MCF 10A (cell line): ENCODE measurements around the gene SESN1. TPM values are rescaled to one million over a fixed set of nuclear protein-coding genes. Genes with fewer than 3 reads are reported as not detected.

ENCODE experiments used
- BruUV-seq: library from RNA; stranded (reverse); fragments of 400-500 nt; replicated peaks from 2 replicates; lab custom pipeline; 2021; lab: Mats Ljungman, UMichigan
- CTCF ChIA-PET: fragments of 300-600 bp; sonication (Branson Sonifier 250); formaldehyde crosslinking; extraction: SDS; loops from one replicate; lab custom pipeline; 2021; ENCODE audit warnings: antibody characterized with exemption, inconsistent platforms; lab: Yijun Ruan, JAX
- POLR2A ChIA-PET: fragments of 300-600, 350-650 bp; sonication (Branson Sonifier 250); formaldehyde crosslinking; extraction: SDS; loops from one replicate; lab custom pipeline; 2020; ENCODE audit warnings: antibody characterized with exemption, inconsistent platforms; lab: Yijun Ruan, JAX
- DNase-seq: peaks from one replicate; pipeline ENCODE4 v3.0.0-alpha.2; 2018; ENCODE audit not compliant: unreplicated experiment
- H3K27ac Mint-ChIP-seq: one replicate; pipeline ENCODE4 v1.8.0; 2022; ENCODE audit warnings: mild to moderate bottlenecking, low read depth, mixed read lengths; ENCODE audit not compliant: unreplicated experiment
- H3K27me3 Mint-ChIP-seq: one replicate; pipeline ENCODE4 v1.8.0; 2022; ENCODE audit warnings: mixed read lengths; ENCODE audit not compliant: insufficient read depth, unreplicated experiment
- H3K36me3 Mint-ChIP-seq: one replicate; pipeline ENCODE4 v1.8.0; 2022; ENCODE audit warnings: mild to moderate bottlenecking, moderate library complexity, mixed read lengths; ENCODE audit not compliant: insufficient read depth, unreplicated experiment
- H3K4me1 Mint-ChIP-seq: one replicate; pipeline ENCODE4 v1.8.0; 2022; ENCODE audit warnings: mixed read lengths; ENCODE audit not compliant: insufficient read depth, unreplicated experiment
- H3K4me3 Mint-ChIP-seq: one replicate; pipeline ENCODE4 v1.8.0; 2022; ENCODE audit warnings: mild to moderate bottlenecking, moderate library complexity, mixed read lengths; ENCODE audit not compliant: unreplicated experiment
- H3K9me3 Mint-ChIP-seq: one replicate; pipeline ENCODE4 v1.8.0; 2022; ENCODE audit warnings: mixed read lengths; ENCODE audit not compliant: unreplicated experiment
- intact Hi-C: fragments of 100-400 bp; cut with micrococcal nuclease; formaldehyde crosslinking; loops from 2 replicates; pipeline ENCODE4 v1.14.1; 2022
- total RNA-seq: library from RNA; stranded (reverse); gene quantifications from 2 replicates; pipeline ENCODE4 v1.2.3, GENCODE V29; 2022
- TF ChIP-seq, protein P1 (sequence below): fragments of 200-600 bp; IDR thresholded peaks from one replicate; pipeline ENCODE4 v1.8.0; 2022; ENCODE audit warnings: antibody characterized with exemption, mild to moderate bottlenecking; ENCODE audit not compliant: unreplicated experiment

Gene SESN1
- total RNA-seq, 1 experiment from 2014 or later = 23.0 TPM

DNA sequence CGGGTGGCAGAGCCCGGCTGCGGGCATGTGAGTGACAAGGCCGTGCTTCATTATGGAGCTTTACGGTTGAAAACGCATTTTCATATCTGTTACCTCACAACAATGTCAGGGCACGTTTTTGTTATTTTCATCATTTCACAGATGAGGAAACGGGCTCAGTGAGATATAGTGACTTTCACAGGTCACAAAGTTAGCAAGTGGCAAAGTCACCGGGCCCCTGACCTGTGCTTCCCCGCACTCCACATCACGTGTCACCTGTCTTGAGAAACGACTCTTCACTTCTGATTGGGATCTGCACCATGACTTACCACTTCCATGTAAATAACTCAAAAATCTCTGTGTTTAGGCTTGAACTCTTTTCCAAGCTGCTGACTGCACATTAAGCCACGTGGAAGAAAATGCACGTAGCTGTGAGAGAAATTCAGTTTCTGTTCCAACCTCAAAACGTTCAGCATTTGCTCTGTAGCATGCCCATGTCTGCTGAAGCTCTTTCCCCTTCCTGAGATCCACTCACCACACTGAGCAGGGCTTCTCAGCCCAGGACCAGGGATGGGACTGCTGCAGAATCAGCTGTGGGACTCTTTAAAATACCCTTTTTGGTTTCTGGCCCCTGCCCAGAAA, 139.2 kb downstream of the SESN1 start:
- Mint-ChIP-seq H3K27ac (no peak overlapping the region), H3K36me3 (no peaks in the 10 kb centered on the region), H3K4me1 (peaks cover 21% of the 10 kb centered on the region), H3K9me3 (no peaks in the 10 kb centered on the region), H3K27me3 (no peaks in the 10 kb centered on the region), H3K4me3 (no peak overlapping the region)
- no peak for DNase-seq
- CTCF ChIA-PET = interaction anchor here (0.6 to 1.1 kb wide), 4 partner anchors 15 to 344 kb away, joined by 3 to 5 read pairs (median 3); no protein-coding TSS in a partner anchor
- POLR2A ChIA-PET = interaction anchor here (0.6 to 0.7 kb wide), 2 partner anchors 40 to 403 kb away, joined by 3 to 4 read pairs; no protein-coding TSS in a partner anchor
- TF ChIP-seq, protein P1, sequence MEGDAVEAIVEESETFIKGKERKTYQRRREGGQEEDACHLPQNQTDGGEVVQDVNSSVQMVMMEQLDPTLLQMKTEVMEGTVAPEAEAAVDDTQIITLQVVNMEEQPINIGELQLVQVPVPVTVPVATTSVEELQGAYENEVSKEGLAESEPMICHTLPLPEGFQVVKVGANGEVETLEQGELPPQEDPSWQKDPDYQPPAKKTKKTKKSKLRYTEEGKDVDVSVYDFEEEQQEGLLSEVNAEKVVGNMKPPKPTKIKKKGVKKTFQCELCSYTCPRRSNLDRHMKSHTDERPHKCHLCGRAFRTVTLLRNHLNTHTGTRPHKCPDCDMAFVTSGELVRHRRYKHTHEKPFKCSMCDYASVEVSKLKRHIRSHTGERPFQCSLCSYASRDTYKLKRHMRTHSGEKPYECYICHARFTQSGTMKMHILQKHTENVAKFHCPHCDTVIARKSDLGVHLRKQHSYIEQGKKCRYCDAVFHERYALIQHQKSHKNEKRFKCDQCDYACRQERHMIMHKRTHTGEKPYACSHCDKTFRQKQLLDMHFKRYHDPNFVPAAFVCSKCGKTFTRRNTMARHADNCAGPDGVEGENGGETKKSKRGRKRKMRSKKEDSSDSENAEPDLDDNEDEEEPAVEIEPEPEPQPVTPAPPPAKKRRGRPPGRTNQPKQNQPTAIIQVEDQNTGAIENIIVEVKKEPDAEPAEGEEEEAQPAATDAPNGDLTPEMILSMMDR = no peak
- intact Hi-C loops = no loop called here
- BruUV-seq = no TSS peak

DNA sequence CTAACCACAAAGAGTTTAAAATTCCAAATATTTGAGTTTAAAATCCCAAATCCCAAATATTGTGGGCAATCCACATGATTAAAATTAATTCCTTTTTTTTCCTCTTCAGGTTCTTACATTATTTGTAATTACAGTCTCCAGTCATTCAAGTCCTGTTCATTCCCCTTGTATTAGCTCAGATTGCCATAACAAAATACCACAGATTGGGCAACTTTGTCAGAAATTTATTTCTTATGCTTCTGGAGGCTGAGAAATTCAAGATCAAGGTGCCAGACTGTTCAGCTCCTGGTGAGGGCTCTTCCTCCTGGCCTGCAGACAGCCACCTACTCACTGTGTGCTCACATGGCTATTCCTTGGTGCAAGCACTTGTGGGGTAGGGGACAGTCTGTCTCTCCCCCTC, 141.0 kb downstream of the SESN1 start:
- peaks cover 17% of the 10 kb centered on the region for H3K4me1 Mint-ChIP-seq
- ChIA-PET CTCF (no interaction called here), POLR2A (interaction anchor here (0.7 to 1.6 kb wide), 2 partner anchors 8 to 12 kb away, joined by 4 to 5 read pairs; no protein-coding TSS in a partner anchor)
- TF ChIP-seq, protein P1 = no peak
- no peaks in the 10 kb centered on the region for H3K27me3 Mint-ChIP-seq
- no TSS peak for BruUV-seq
- DNase-seq = no peak
- H3K4me3 Mint-ChIP-seq = no peak overlapping the region
- H3K36me3 Mint-ChIP-seq = no peaks in the 10 kb centered on the region
- no peaks in the 10 kb centered on the region for H3K9me3 Mint-ChIP-seq
- intact Hi-C loops = no loop called here
- no peak overlapping the region for H3K27ac Mint-ChIP-seq

DNA sequence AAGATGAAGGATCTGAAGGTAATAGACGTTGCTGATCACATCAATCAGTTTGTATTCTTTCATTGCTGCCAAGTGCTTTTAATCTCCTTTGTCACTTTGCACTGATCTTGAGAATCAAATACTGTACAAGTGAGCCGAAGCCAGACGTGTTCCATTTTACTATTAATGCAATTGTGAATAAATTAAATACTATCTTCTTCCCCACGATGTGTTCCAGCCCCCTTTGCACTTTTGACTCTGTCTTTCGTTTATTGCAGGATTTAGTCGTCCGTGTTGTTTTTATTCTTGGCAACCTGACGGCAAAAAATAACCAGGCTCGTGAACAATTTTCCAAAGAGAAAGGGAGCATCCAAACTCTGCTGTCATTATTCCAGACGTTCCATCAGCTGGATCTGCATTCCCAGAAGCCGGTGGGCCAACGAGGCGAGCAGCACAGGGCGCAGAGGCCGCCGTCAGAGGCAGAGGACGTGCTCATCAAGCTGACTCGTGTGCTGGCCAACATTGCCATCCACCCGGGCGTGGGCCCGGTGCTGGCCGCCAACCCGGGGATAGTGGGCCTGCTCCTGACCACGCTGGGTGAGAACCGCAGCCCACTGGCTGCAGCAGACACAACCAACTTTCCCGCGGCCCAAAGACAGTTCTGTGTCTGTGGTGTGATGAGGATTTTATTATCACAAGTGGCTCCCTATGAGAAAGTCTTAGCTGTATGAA, 141.7 kb downstream of the SESN1 start:
- H3K4me1 Mint-ChIP-seq = peaks cover 24% of the 10 kb centered on the region
- no peak overlapping the region for H3K4me3 Mint-ChIP-seq
- BruUV-seq = no TSS peak
- ChIA-PET POLR2A (no interaction called here), CTCF (no interaction called here)
- H3K36me3 Mint-ChIP-seq = no peaks in the 10 kb centered on the region
- no peak overlapping the region for H3K27ac Mint-ChIP-seq
- no peaks in the 10 kb centered on the region for H3K27me3 Mint-ChIP-seq
- no peaks in the 10 kb centered on the region for H3K9me3 Mint-ChIP-seq
- intact Hi-C loops = no loop called here
- no peak for DNase-seq
- TF ChIP-seq, protein P1 = no peak

DNA sequence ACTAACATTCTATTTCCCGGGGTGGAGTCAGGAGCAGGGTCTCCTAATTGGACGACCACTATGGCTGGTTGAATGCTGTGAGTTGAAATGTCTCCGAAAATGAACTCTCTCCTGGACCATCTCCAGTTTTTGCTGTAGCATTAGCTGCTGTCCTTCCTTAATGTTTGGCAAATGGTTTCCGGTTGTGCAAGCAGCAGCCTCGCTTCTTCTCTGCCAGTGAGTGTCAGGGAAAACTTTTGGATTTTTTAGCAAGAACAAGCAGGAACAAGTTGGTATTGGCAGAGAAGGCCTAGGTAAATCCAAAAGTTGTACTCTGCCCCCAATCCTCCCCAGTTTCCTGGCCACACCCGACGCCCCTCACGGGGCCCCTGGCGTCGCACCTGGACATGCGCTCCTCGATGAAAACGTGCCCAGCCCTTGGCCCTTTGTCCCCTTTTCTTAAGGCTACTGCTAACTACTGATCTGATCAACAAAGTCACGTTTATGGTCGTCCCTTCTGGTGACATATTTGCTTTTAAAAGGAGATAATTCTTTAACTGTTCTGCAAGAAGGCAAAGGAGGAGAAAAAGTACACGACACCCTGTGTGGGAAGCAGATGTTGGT, 143.2 kb downstream of the SESN1 start:
- TF ChIP-seq, protein P1 = no peak
- H3K27me3 Mint-ChIP-seq = no peaks in the 10 kb centered on the region
- BruUV-seq = no TSS peak
- CTCF ChIA-PET = interaction anchor here (0.7 kb wide), 1 partner anchor 8 kb away, joined by 3 read pairs; no protein-coding TSS in a partner anchor
- H3K9me3 Mint-ChIP-seq = no peaks in the 10 kb centered on the region
- intact Hi-C loops = no loop called here
- no peaks in the 10 kb centered on the region for H3K36me3 Mint-ChIP-seq
- peaks cover 37% of the 10 kb centered on the region for H3K4me1 Mint-ChIP-seq
- H3K27ac Mint-ChIP-seq = peak overlapping the region; percentile 64
- DNase-seq = peak; percentile 72
- POLR2A ChIA-PET = interaction anchor here (0.9 kb wide), 1 partner anchor 53 kb away, joined by 3 read pairs; no protein-coding TSS in a partner anchor
- no peak overlapping the region for H3K4me3 Mint-ChIP-seq
